Measurements from ENCODE around the gene SH3RF3.
A peak's percentile ranks its signal among the peaks of the same experiment; 100 is the strongest.
"Not testable (repeated sequence)": the region's sequence is repeated elsewhere in the genome, so short reads cannot be mapped to it uniquely, and the experiment has no call there.

The SH3RF3 gene

GRCh38 chr2:109117780-109118179 is 11.2 kb upstream of the SH3RF3 start:
- DNase-seq = no peak

- DNase-seq = no peak
These were observed 10.7 kb upstream of the SH3RF3 start for GRCh38 chr2:109118321-109118720.

- DNase-seq = no peak
These were observed 8.8 kb upstream of the SH3RF3 start for GRCh38 chr2:109120166-109120565.

GRCh38 chr2:109120686-109121085 is 8.3 kb upstream of the SH3RF3 start:
- not testable (repeated sequence) for DNase-seq

- no peak for DNase-seq
These were observed 5.3 kb upstream of the SH3RF3 start for GRCh38 chr2:109123586-109124201.

GRCh38 chr2:109124982-109125592 is 3.9 kb upstream of the SH3RF3 start:
- DNase-seq = no peak

GRCh38 chr2:109125593-109126500 is 3.2 kb upstream of the SH3RF3 start:
- no peak for DNase-seq

GRCh38 chr2:109126501-109126860 is 2.5 kb upstream of the SH3RF3 start:
- DNase-seq = peak in 6 of 58 donors; percentile 21 to 59 (median 24)

- DNase-seq = no peak
These were observed 1.4 kb upstream of the SH3RF3 start for GRCh38 chr2:109127556-109127955.

GRCh38 chr2:109128048-109128615 is 873 bp upstream of the SH3RF3 start:
- DNase-seq = peak in 57 of 58 donors; percentile 25 to 84 (median 62)

GRCh38 chr2:109129356-109129920 is 433 bp downstream of the SH3RF3 start:
- DNase-seq = peak in 4 of 58 donors; percentile 12 to 43 (median 31)

- peak in 14 of 58 donors; percentile 9 to 35 (median 19) for DNase-seq
These were observed 1.1 kb downstream of the SH3RF3 start for GRCh38 chr2:109129921-109130722.

- DNase-seq = no peak
These were observed 1.7 kb downstream of the SH3RF3 start for GRCh38 chr2:109130723-109130995.

- no peak for DNase-seq
These were observed 2.8 kb downstream of the SH3RF3 start for GRCh38 chr2:109131777-109132176.

GRCh38 chr2:109132626-109133025 is 3.6 kb downstream of the SH3RF3 start:
- DNase-seq = no peak

GRCh38 chr2:109133746-109134145 is 4.7 kb downstream of the SH3RF3 start:
- no peak for DNase-seq

- no peak for DNase-seq
These were observed 5.8 kb downstream of the SH3RF3 start for GRCh38 chr2:109134741-109135358.

GRCh38 chr2:109135359-109136197 is 6.6 kb downstream of the SH3RF3 start:
- peak in 17 of 58 donors; percentile 9 to 56 (median 38) for DNase-seq

- no peak for DNase-seq
These were observed 7.5 kb downstream of the SH3RF3 start for GRCh38 chr2:109136542-109136941.

Measured in anterior cingulate cortex (tissue), 58 donors.